HG02678 (cell line): ENCODE data around the gene CLEC16A.

Experiments used
- ATAC-seq: cut with Tn5 transposase; IDR thresholded peaks from one replicate; pipeline ENCODE4 v1.9.1; 2021; ENCODE audit warnings: mild to moderate bottlenecking, moderate library complexity; ENCODE audit not compliant: unreplicated experiment

CLEC16A gene

DNA sequence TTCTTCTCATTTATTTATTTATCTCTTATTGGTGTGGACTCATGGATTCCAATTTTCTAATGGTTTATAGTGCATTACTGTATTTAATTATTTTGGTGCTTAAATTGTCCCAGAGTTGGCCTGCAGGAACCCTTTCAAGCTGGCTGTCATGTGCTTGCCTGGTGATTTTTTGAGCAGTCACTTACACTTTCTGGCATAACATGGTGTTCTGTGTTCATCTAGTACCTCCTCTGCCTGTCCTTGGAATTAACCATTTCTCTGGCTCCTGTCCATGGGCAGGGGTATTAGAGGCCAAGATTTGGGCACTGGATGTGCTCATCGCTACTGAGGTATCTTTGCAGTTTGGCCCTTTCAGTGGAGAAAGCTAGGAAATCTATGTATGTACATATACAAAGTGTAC is 67.0 kb downstream of the CLEC16A start:
- no peak for ATAC-seq

DNA sequence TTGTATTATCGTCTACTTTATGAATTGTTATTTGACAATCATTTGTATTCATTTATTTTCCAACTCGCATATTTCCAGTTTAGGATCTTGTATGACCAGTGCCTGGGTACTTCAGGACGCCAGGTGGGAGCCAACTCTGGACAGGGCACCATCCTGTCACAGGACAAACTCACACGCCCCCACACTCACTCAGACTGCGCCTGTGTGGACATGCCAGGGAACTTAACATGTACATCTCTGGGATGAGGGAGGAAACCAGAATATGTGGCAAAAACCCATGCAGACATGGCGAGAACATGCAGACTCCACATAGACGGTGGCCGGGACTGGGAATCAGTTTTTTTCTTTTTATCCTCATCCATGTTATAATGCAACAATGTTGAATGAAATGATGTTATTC is 68.5 kb downstream of the CLEC16A start:
- ATAC-seq, result no peak

DNA sequence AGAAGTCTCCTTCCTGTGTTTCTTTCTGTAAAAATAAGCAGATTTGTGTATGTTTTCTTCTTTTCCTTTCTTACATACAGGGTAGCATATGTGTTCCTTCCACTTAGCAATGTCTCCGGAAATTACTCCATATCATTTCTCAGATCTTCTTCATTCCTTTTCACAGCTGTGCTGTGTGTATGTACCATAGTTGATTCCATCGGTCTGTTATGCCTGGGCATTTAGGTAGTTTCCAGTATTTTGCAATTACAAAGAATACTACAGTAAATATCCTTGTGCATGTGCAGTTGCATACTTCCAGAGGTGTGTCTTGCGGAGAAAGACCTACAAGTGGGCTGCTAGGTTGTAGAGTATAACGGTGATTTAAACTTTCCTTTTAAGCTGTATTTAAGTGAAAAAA is 69.8 kb downstream of the CLEC16A start:
- no peak for ATAC-seq

DNA sequence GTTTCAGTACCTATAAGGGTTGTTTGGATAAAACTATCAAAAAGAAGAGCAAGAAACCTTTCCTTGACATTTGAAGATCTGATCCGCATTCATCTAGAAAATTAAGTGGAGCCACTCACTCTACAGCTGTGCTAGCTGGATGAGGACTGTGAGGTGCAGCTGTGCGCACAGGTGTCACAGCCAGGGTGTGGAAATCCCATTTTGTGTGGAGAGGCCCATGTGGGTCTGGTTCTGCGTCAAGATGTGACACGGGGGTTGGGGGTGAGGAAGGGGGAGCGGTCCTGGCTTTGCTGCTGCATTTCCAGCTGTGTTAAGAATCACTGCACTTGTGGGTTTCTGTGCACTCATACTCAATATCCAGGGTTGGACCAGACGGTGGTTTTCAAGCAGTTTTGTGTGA is 70.7 kb downstream of the CLEC16A start:
- no peak for ATAC-seq

DNA sequence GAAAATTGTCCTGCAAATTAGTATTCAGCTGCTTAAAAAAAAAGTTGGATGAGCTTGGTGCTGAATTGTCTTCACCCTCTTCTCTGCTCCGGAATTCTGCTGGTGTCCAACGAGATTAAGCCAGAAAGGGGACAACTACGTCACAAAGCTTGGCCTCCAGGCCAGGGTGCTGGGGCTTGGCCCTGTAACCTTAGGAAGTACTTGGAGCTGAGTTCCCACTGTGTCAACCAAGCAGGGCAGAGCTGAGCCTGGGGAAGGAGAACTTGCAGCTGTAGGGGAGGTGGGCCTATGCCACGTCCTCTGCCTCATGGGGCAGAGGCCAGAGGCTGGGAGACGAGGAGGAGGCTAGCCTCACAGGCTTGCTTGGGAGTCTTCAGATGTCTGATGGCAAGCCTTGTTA is 71.2 kb downstream of the CLEC16A start:
- ATAC-seq, result no peak

DNA sequence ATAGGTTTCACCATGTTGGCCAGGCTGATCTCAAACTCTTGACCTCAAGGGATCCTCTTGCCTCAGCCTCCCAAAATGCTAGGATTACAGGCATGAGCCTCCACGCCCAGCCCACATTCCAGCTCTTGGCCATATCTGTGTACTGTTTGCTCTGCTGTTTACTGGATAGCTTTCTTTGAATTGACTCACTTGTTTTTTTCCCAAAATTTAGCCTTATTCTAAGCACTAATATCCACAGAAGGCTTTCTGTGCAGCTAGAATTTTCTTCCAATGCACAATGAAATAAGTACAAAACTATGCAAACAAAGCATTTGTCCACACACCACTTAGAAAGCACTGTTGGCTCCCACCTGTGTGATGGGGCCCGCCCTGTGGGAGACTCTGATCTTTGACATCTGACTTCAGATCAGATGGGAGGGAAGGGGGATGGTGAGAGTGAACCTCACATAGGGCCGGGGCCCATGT is 72.2 kb downstream of the CLEC16A start:
- no peak for ATAC-seq

DNA sequence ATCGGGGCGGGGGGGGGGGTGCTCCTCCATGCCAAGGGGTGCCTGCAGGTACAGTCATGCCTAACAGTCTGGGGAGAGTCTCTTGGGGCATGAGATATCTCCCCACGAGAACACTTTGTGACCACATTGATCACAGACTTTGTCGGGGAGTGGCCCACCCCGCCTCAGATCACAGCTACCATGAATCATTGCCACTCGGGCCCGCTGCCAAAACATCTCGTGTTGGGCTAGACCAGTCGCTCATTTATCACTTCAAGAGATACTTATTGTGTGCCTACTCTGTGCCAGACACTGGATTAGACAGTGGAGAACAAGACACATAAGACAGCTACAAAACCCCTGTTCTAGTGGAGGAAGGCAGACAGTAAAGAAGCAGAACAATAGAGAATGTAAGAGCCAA is 72.6 kb downstream of the CLEC16A start:
- no peak for ATAC-seq

DNA sequence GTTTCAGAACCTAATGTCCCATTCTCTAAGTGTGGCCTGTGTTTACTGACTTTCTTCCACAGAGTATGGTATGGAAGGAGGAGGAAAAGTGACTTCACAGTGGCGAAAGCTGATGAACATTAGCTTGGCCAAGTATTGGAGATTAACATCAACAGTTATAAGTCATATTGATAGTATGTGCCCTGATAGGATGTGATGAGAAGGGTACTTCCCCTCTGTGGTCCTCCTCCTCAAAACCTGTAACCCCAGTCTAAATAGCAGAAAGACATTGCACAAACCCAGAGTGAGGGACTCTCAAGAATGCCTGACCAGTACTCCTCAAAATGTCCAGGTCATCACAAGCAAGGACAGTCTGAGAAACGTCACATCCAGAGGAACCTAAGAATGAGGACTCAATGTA is 73.1 kb downstream of the CLEC16A start:
- no peak for ATAC-seq

DNA sequence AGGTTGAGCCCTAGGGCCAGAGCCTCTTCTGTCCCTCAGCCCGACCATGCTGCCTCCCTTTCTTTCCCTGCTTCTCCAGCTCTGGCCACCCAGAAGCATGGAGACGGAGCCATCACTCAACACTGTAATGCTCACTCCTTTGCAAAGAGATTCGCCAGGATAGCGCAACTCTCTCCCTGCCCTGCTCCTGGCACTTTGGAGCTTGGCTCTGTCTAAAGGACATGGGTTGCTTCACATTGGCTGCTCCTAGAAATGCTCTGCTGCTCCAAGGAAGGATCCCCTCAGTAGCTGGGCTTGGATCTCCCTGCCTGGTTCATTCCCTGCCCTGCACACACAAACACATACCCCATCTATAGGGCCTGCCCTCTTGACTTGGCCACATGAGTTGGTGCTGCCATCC is 76.0 kb downstream of the CLEC16A start:
- no peak for ATAC-seq

DNA sequence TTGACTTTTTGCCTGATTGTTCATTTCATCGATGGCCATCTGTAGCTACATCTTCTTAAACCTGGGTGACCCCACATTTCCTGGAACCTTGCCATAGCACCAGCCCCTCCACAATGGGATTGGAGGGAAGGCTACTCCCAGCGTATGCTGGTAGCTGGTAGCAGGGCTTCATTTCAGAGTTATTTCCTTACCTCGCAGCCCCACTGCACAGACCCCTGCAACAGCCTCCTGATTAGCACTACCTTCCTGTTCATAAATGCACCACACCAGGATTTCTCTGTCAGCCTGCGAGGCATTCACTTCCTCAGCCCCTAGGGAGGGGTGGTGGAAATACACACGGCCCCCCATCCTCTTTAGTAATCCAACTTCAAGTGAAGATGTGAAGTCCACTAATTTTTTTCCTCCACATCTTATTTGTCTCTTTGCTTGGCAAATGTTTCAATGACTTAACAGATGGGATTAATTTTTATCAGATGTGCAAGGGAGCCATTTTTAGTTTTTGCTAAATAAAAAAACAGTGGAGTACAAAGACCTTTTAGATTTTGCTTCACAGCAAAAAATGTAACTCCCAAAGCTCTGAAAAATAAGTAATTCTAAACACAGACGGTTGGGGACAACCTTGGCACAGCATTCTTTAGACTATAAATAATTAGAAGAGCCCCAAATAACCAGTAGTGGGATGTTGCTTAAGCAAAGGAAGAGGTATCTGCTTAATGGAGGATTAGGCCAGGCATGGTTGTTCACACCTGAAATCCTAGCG is 76.6 kb downstream of the CLEC16A start:
- no peak for ATAC-seq

DNA sequence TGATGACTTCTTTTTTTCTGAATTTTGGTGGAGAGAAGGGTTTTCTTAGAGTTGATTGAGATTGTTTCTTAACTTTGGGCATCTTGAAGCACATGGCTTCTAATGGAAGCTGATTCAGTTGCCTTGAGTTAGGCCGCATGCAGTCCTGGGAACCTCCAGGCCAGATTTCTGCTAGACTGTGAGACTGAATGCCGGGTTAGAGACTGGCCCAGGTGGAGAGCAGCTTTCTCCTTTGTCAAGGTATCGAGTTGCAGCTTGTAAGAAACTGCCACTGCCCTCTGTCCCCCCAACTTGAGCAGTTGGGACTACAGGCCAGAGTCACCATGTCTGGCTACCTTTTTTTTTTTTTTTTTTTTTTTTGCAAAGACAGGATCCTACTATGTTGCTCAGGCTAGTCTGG is 77.6 kb downstream of the CLEC16A start:
- no peak for ATAC-seq

DNA sequence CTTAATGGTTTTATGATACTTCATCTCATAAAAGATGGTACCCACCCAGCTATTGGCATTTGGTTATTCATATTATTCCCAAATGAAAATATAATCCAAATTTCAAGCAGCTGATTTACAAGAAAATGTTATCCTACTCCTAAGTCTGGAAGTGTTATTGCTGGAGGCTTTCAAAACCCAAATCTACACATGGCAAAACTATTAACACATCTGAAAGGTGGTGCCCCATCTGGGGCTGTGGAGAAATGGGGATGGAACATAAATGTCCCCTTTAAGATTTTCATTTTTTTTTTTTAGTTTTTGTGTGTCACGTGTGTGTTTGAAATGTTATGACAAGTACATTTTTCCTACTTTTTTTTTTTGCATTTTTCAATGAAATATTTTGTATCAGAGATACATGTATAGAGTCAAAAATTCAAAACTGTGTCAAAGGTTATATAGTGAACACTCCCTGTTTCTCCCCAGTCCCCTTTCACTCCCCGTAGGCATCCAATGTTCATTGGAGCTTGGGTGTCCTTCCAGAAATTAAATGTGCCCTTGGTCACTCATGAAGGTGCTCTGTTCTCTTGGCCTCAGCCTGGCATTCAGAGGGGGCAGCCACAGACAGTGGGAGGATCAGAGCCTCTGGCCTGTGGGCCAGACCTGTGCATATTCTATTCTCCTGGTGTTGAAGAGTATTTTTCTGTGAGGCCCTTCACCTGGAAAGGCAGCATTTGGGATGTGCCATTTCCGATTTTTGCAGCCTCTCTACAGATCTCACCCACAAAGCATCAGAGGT is 79.1 kb downstream of the CLEC16A start:
- ATAC-seq, result no peak

DNA sequence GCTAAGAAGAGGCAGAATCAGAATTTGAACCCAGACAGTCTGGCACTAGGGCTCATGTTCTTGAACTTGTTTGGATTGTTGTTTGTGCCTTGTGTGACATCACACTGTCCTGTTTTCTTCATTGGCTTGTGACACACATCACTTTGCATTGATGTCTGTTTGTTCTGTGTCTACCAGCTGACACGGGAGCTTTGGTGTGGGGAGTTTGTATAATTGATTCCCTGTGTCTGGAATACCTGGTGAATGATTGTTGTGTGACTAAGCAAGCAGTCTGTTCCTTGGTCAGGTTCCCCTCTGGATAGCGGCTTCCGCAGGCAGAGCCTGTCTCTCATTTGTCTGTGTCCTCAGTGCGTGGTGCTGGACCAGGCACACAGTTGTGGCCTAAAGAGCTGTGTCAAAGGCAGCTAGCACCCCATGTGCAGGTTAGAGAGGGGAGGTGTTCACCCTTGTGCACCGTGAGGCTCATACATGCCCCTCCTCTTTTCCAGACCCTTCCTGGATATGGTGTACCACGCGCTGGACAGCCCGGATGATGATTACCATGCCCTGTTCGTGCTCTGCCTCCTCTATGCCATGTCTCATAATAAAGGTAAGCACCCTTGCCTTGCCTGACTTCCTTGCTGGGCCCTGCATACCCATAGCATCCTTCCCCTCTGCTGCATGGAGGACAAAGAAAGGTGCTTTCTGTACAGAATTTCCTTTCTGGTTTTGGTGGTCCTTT is 80.1 kb downstream of the CLEC16A start:
- no peak for ATAC-seq

DNA sequence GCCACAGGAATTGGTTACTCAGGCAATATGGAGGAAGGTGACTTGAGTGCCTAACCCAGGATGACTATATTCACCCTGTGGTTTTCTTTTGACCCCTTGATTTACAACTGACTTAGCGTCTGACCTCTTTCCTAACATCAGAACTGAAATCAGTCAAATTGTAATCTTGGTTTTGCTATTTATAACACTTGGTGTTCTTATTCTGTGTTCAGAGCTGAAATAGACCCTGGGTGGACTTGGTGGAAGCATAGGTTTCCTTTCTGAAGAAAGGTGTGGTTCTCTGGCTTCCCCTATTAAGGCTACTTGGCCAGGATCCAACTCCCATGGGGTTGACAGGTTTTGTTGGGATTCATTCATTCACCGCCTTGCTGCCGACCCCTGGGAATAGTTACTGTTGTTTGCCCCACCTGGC is 80.8 kb downstream of the CLEC16A start:
- peak; percentile 76 for ATAC-seq

DNA sequence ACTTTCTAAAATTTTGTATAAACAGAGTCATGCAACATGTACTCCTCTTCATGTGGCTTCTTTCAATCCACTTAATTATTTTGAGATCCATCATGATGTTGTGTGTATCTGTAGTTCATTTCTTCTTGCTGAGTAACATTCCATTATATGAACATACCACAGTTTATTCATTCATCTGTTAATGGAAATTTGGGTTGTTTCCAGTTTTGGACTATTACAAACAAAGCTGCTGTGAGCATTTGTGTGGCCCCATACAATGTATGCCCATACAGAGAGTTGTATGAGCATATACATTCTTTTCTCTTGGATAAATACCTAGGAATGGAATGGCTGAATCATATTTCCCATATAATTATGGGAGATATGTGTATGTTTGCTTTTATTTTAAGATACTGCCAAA is 85.6 kb downstream of the CLEC16A start:
- no peak for ATAC-seq

DNA sequence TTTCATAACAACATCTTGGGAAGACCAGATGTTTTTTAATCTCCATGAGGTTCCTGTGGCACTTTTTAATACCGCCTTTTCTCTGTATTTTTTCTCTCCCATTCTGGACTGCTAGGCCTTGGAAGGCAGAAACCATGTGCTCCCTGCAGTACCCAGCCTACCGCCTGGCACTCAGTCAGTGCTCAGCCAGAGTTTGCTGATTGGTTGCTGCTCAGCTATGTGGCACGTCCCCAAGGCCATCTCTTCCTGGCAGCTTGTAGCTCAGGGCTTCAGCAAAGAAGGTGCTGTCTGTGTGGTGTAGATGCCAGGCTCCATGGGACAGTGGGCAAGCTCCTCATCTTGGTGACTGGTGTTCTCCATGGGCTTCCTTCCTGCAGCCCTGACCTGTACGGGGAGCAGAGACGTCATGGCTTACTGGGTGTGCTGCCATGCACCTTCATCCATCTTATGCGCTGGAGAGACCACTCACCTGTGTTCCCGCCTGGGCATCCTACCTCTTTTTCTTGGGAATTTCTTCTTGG is 86.7 kb downstream of the CLEC16A start:
- no peak for ATAC-seq

DNA sequence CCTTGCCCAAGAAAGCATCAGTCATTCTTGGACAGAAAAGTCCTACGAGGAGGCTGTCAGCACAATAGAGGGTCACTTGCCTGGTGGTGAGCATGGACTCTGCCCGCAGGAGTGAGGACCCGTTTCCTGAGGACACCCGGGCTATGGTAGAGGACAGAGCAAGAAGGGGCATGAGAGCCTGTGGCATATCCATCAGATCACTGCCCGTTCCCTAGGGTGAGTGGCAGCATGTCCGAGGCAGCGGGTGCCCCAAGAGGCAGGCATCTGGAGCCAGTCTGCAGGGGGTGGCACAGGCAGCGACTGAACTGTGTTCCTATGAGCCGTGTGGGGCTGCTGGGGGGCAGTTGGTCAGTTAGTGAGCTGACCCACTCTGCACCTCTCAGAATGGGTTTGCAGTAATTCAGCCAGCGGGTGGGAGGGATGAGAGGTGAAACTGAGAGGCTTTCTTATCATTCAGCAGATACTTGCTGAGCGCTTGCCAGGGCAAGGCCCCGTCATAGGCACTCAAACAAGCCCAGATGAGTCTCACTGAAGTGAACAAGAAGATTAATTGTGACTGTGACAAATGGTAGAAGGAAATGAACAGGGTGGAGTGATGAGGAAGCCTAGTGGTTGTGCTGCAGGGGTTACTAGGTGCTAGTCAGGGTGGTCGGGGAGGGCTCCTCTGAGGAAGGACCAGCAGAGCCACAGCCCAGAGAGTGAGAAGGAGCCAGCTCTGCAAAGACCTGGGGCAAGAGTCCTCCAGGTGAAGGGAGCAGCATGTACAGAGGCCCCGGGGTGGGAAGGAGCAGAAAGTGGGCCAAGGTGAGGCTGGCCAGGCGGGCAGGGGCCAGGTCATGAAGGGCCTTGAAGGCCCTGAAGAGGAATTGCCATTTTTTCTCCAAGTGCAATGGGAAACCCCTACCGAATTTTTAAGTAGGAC is 87.9 kb downstream of the CLEC16A start:
- no peak for ATAC-seq

DNA sequence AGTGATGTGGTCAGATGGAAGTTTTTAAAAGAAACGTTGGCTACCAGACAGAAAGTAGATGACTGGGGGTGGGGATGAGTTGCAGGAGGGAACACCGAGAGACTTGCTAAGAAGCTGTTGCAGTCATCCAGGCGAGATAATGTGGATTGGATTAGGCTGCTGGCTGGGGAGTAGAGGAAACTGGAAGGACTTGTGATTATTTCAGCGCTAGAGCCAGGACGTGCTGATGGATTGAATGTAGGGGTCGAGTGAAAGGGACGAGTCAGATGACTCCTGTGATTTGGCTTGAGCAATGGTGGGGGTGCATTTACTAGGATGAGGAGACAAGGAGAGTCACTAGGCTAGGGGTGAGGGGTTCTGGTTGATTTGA is 88.5 kb downstream of the CLEC16A start:
- no peak for ATAC-seq

DNA sequence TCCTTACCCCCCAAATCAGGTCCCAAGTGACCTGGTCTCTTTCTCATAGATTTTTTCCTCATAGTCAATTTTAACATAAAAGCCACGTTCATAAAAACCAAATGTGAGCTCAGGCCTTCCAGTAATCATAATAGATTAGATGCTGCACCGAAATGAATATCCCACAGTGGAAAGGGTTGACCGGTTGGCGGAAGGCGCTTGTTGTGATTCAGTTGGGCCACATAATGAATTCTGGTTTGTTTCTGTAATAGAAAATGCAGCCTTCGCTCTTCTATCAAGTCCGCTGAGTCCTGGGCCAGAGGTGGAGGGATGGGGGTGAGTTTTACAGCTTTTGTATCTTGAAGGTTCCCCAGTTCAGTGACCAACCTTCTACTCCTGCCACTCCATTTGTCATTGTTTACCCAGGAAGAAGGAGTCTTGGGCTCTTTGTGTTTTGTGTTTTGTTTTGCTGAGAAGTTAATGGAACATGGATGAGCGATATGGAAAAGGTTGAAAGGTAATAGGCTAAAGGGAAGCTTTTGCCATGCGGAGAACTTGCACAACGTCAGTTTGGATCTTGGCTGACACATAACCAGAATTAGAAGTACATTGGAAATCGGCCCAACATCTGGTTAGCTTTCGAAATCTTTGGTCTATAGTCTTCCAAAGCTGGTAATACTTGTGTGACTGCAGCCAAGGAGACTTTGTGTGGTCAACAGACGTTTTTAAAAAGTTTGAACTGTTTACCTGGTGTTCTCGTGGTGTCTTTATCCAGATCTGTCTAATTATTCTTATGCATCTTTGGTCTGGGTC is 89.5 kb downstream of the CLEC16A start:
- ATAC-seq, result no peak

DNA sequence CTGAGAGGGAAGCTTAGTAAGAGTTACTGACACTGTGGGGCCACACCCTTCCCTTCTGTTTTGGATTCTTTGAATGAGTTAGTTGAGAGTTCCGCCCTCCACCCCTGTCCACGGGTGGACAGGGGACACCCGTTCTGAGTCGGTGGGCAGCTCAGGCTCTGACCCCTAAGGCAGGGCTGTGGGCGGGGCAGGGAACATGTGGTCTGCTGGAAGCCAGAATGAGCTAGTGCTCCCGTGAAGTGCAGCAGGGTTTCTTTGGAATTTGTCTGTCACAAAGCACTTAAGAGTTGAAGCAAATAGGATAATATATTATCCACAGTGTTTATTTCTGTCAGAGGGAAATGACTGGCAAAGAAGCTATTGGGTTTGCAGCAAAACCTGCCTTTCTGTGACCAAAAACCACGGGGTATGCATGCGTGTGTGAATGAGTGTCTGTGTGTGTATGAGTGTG is 90.1 kb downstream of the CLEC16A start:
- ATAC-seq, result no peak
